ENCODE measurements around the gene ALOX5AP. TPM values are rescaled to one million over a fixed set of nuclear protein-coding genes. Genes with fewer than 3 reads are reported as not detected.

Gene ALOX5AP
- polyA plus RNA-seq, 3 donors = 84.4 to 269 (median 220) TPM

- no peak overlapping the region for H3K9ac ChIP-seq (ENCODE audit: insufficient read depth, low read length, poor library complexity, severe bottlenecking)
- H3K9me3 ChIP-seq (replicated peaks in 1 of 2; ENCODE audit: control insufficient read depth in 1 of 2, insufficient read depth in 1 of 2, low read length in 2 of 2) = no peaks in the 10 kb centered on the region
- H4K20me1 ChIP-seq (ENCODE audit: insufficient read depth, low read length) = no peaks in the 10 kb centered on the region
- peaks cover 27% of the 10 kb centered on the region for H3K4me1 Mint-ChIP-seq
- no peaks in the 10 kb centered on the region for H3K36me3 ChIP-seq (replicated peaks in 1 of 2; ENCODE audit: control insufficient read depth in 1 of 2, insufficient read depth in 2 of 2, low read length in 2 of 2)
- 0% methylated on average over 1 of the region's 2 CpGs for WGBS (ENCODE audit: insufficient coverage)
- intact Hi-C loops (cut with micrococcal nuclease) = loop anchor here (5.0 to 10.0 kb wide), 6 partner anchors 55 to 183 kb away; partner anchors contain the start of genes ALOX5AP (in 1 of the 2) and USPL1 (in 1 of the 2)
- H3K79me2 ChIP-seq (ENCODE audit: insufficient read depth, low read length) = no peaks in the 10 kb centered on the region
- no peaks in the 10 kb centered on the region for H3K9me3 Mint-ChIP-seq
- no peak overlapping the region for H3K4me3 ChIP-seq (replicated peaks in 1 of 3; ENCODE audit: low read depth in 2 of 3, low read length in 3 of 3)
- no peak overlapping the region for H3K27ac Mint-ChIP-seq
- no peak for TF ChIP-seq CTCF (IDR thresholded peaks at IDR 0.05)
- no peak overlapping the region for H3K4me3 Mint-ChIP-seq
- H3K27me3 Mint-ChIP-seq (ENCODE audit: low read depth in 3 of 3) = peaks cover 7 to 9% (median 8%) of the 10 kb centered on the region in 3 donors
- H3K36me3 Mint-ChIP-seq = peaks cover 2 to 6% of the 10 kb centered on the region in 2 donors
- H2AFZ ChIP-seq (ENCODE audit: insufficient read depth, low read depth, low read length, poor library complexity, severe bottlenecking) = no peak overlapping the region
- H3K27me3 ChIP-seq (ENCODE audit: control insufficient read depth in 2 of 2, insufficient read depth in 2 of 2, low read length in 2 of 2) = no peaks in the 10 kb centered on the region
- no peak overlapping the region for H3K4me2 ChIP-seq (replicated peaks; ENCODE audit: extremely low read depth, low read length, poor library complexity, severe bottlenecking)
- no peak for DNase-seq
- H3K27ac ChIP-seq (ENCODE audit: low read depth in 1 of 2, low read length in 2 of 2) = no peak overlapping the region
- H3K4me1 ChIP-seq (ENCODE audit: control insufficient read depth in 1 of 2, insufficient read depth in 2 of 2, low read length in 2 of 2) = peaks cover 11 to 19% of the 10 kb centered on the region in 2 donors
Observed at GRCh38 chr13:30800107-30800506, 64.8 kb downstream of the ALOX5AP start.

- WGBS (ENCODE audit: insufficient coverage) = no CpG with 5 or more reads among the region's 5 CpGs
- no peak for TF ChIP-seq CTCF (IDR thresholded peaks at IDR 0.05)
- intact Hi-C loops (cut with micrococcal nuclease) = loop anchor here (5.0 to 10.0 kb wide), 6 partner anchors 58 to 185 kb away; partner anchors contain the start of genes ALOX5AP (in 1 of the 2) and USPL1 (in 1 of the 2)
- H3K9ac ChIP-seq (ENCODE audit: insufficient read depth, low read length, poor library complexity, severe bottlenecking) = no peak overlapping the region
- peak overlapping the region in 1 of 3 experiments; percentile 60 for H3K4me3 ChIP-seq (replicated peaks in 1 of 3; ENCODE audit: low read depth in 2 of 3, low read length in 3 of 3)
- no peaks in the 10 kb centered on the region for H3K9me3 Mint-ChIP-seq
- peaks cover 29% of the 10 kb centered on the region for H3K4me1 Mint-ChIP-seq
- H3K27me3 Mint-ChIP-seq (ENCODE audit: low read depth in 3 of 3) = peaks cover 1 to 11% (median 4%) of the 10 kb centered on the region in 3 donors
- H3K36me3 ChIP-seq (replicated peaks in 1 of 2; ENCODE audit: control insufficient read depth in 1 of 2, insufficient read depth in 2 of 2, low read length in 2 of 2) = no peaks in the 10 kb centered on the region
- peaks cover 2 to 5% of the 10 kb centered on the region in 2 donors for H3K36me3 Mint-ChIP-seq
- H3K27me3 ChIP-seq (ENCODE audit: control insufficient read depth in 2 of 2, insufficient read depth in 2 of 2, low read length in 2 of 2) = no peaks in the 10 kb centered on the region
- peak; percentile 13 to 47 (median 29) for DNase-seq
- H3K27ac Mint-ChIP-seq = peak overlapping the region in 4 of 7 donors; percentile 26 to 81 (median 62)
- H3K79me2 ChIP-seq (ENCODE audit: insufficient read depth, low read length) = no peaks in the 10 kb centered on the region
- H3K27ac ChIP-seq (ENCODE audit: low read depth in 1 of 2, low read length in 2 of 2) = no peak overlapping the region
- H4K20me1 ChIP-seq (ENCODE audit: insufficient read depth, low read length) = no peaks in the 10 kb centered on the region
- H3K4me2 ChIP-seq (replicated peaks; ENCODE audit: extremely low read depth, low read length, poor library complexity, severe bottlenecking) = peak overlapping the region; percentile 70
- H2AFZ ChIP-seq (ENCODE audit: insufficient read depth, low read depth, low read length, poor library complexity, severe bottlenecking) = peak overlapping the region; percentile 48
- H3K4me1 ChIP-seq (ENCODE audit: control insufficient read depth in 1 of 2, insufficient read depth in 2 of 2, low read length in 2 of 2) = peaks cover 23 to 28% of the 10 kb centered on the region in 2 donors
- no peaks in the 10 kb centered on the region for H3K9me3 ChIP-seq (replicated peaks in 1 of 2; ENCODE audit: control insufficient read depth in 1 of 2, insufficient read depth in 1 of 2, low read length in 2 of 2)
- peak overlapping the region in 1 of 2 donors; percentile 87 for H3K4me3 Mint-ChIP-seq
Observed at GRCh38 chr13:30802501-30802900, 67.2 kb downstream of the ALOX5AP start.
